ENCODE measurements around the gene PRDM5. TPM values are rescaled to one million over a fixed set of nuclear protein-coding genes. Genes with fewer than 3 reads are reported as not detected.
"Not testable (repeated sequence)": the region's sequence is repeated elsewhere in the genome, so short reads cannot be mapped to it uniquely, and the experiment has no call there.

The PRDM5 gene
- total RNA-seq, 1 experiment from 2014 or later, result 5.1 TPM

DNA sequence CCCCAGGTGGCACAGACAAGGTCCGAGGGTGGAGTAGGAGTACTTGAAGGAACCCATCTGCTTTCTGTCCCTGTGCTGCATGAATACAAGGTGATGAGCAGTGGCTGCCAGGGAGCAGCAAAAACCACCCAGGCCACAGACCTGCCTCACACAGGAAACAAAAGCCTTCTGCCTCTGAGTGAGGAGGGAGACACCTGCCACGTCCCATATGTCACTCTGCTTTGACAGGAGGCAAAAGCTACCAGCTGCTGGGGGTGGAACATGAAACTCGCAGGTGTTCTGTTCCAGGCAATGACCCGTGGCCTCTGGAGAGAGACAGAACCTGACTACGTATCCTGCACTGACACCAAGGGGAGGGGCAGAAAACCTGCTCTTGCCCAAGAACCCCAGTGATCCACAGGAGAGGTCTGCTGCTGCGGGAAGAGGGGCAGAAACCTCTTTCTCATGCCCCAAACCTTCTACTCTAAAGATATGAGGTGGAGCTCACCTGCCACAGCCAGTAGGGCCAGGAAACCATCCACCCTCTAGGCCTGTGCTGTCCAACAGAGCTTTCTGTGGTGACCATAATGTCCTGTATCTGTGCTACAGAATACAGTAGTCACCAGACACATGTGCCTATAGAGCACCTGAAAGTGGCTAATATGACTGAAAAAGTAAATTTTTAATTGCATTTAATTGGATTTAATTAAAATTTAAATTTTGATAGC, 172.9 kb downstream of the PRDM5 start:
- ATAC-seq (no peak), DNase-seq (ENCODE audit: low read depth, low spot score) (no peak)
- intact Hi-C loops (cut with micrococcal nuclease), result no loop called here
- Histone ChIP-seq H3K27ac (ENCODE audit: low read depth, low read length) (no peak overlapping the region), H3K36me3 (ENCODE audit: control insufficient read depth in 1 of 2, insufficient read depth in 2 of 2, low read length in 2 of 2) (no peaks in the 10 kb centered on the region), H3K4me1 (ENCODE audit: control insufficient read depth in 1 of 2, insufficient read depth in 2 of 2, low read length in 2 of 2) (no peaks in the 10 kb centered on the region), H4K20me1 (ENCODE audit: insufficient read depth) (no peaks in the 10 kb centered on the region), H3K79me2 (ENCODE audit: insufficient read depth, low read length) (no peaks in the 10 kb centered on the region), H3K9me2 (ENCODE audit: insufficient read depth) (no peaks in the 10 kb centered on the region), H3K27me3 (ENCODE audit: insufficient read depth, low read length) (no peaks in the 10 kb centered on the region), H3K4me2 (ENCODE audit: low read length) (no peak overlapping the region), H2AFZ (ENCODE audit: low read depth, low read length, poor library complexity, severe bottlenecking) (no peak overlapping the region), H3K4me3 (replicated peaks in 1 of 2; ENCODE audit: low read depth in 1 of 2, low read length in 2 of 2) (no peak overlapping the region), H3K9me3 (ENCODE audit: control insufficient read depth in 1 of 2, insufficient read depth in 1 of 2, low read depth in 1 of 2, low read length in 2 of 2) (peaks cover 0 to 3% of the 10 kb centered on the region in 2 experiments; a peak in 1 of 4 replicates), H3K9ac (ENCODE audit: low read length) (no peak overlapping the region)
- CTCF ChIA-PET, result no interaction called here
- RAD21 ChIA-PET (ENCODE audit: low non-redundant PET in 1 of 2, low total read pairs in 2 of 2, uncharacterized antibody in 2 of 2, unreplicated experiment in 2 of 2), result no interaction called here
- BruUV-seq (replicated peaks), result no TSS peak
- POLR2A ChIA-PET, result no interaction called here
- TF ChIP-seq, protein P1, sequence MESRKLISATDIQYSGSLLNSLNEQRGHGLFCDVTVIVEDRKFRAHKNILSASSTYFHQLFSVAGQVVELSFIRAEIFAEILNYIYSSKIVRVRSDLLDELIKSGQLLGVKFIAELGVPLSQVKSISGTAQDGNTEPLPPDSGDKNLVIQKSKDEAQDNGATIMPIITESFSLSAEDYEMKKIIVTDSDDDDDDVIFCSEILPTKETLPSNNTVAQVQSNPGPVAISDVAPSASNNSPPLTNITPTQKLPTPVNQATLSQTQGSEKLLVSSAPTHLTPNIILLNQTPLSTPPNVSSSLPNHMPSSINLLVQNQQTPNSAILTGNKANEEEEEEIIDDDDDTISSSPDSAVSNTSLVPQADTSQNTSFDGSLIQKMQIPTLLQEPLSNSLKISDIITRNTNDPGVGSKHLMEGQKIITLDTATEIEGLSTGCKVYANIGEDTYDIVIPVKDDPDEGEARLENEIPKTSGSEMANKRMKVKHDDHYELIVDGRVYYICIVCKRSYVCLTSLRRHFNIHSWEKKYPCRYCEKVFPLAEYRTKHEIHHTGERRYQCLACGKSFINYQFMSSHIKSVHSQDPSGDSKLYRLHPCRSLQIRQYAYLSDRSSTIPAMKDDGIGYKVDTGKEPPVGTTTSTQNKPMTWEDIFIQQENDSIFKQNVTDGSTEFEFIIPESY (IDR thresholded peaks at IDR 0.05; ENCODE audit: extremely low read depth, insufficient replicate concordance, low read length), result no peak
- TF ChIP-seq EZH2 (IDR thresholded peaks at IDR 0.05) (no peak), POLR2AphosphoS5 (IDR thresholded peaks at IDR 0.05; ENCODE audit: low read depth, low read length) (no peak), SIN3A (IDR thresholded peaks at IDR 0.05; ENCODE audit: low read depth) (no peak), EGR1 (IDR thresholded peaks at IDR 0.05; ENCODE audit: low read depth) (no peak), ZNF274 (IDR thresholded peaks at IDR 0.05; ENCODE audit: low read depth, low read length) (no peak), YY1 (IDR thresholded peaks at IDR 0.05; ENCODE audit: extremely low read depth, insufficient replicate concordance, low read depth, low read length) (no peak), RAD21 (IDR thresholded peaks at IDR 0.05; ENCODE audit: low read depth) (no peak), ATF3 (IDR thresholded peaks at IDR 0.05) (no peak)

DNA sequence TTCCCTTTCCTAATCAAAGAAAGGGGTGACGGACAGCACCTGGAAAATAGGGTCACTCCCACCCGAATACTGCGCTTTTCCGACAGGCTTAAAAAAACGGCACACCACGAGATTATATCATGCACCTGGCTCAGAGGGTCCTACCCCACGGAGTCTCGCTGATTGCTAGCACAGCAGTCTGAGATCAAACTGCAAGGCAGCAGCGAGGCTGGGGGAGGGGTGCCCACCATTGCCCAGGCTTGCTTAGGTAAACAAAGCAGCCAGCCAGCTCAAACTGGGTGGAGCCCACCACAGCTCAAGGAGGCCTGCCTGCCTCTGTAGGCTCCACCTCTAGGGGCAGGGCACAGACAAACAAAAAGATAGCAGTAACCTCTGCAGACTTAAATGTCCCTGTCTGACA, 180.9 kb downstream of the PRDM5 start:
- H3K4me1 ChIP-seq (ENCODE audit: control insufficient read depth in 1 of 2, insufficient read depth in 2 of 2, low read length in 2 of 2); H3K79me2 ChIP-seq (ENCODE audit: insufficient read depth, low read length); H3K4me3 ChIP-seq (replicated peaks in 1 of 2; ENCODE audit: low read depth in 1 of 2, low read length in 2 of 2); H3K4me2 ChIP-seq (ENCODE audit: low read length); H2AFZ ChIP-seq (ENCODE audit: low read depth, low read length, poor library complexity, severe bottlenecking); H3K36me3 ChIP-seq (ENCODE audit: control insufficient read depth in 1 of 2, insufficient read depth in 2 of 2, low read length in 2 of 2); POLR2A ChIA-PET; CTCF ChIA-PET; BruUV-seq (replicated peaks); H3K27ac ChIP-seq (ENCODE audit: low read depth, low read length); intact Hi-C loops (cut with micrococcal nuclease); H3K9me2 ChIP-seq (ENCODE audit: insufficient read depth); H3K27me3 ChIP-seq (ENCODE audit: insufficient read depth, low read length); H4K20me1 ChIP-seq (ENCODE audit: insufficient read depth); H3K9ac ChIP-seq (ENCODE audit: low read length); RAD21 ChIA-PET (ENCODE audit: low non-redundant PET in 1 of 2, low total read pairs in 2 of 2, uncharacterized antibody in 2 of 2, unreplicated experiment in 2 of 2); DNase-seq (ENCODE audit: low read depth, low spot score); ATAC-seq; H3K9me3 ChIP-seq (ENCODE audit: control insufficient read depth in 1 of 2, insufficient read depth in 1 of 2, low read depth in 1 of 2, low read length in 2 of 2): not testable (repeated sequence)
